NT2/D1 (cell line): ENCODE measurements around the gene GSG1L.

Experiments
- DNase-seq: peaks from one replicate; pipeline ENCODE4 v3.0.0-alpha.2; 2011; ENCODE audit warnings: low read depth, low spot score
- H3K27me3 ChIP-seq: 2 replicates; pipeline ENCODE4 v1.6.0; 2011; ENCODE audit warnings: mild to moderate bottlenecking; ENCODE audit not compliant: insufficient read length, insufficient read depth
- H3K36me3 ChIP-seq: 2 replicates; pipeline ENCODE4 v1.6.1; 2011; ENCODE audit warnings: mild to moderate bottlenecking, low read length, mixed read lengths; ENCODE audit not compliant: insufficient read depth, insufficient read length
- H3K4me1 ChIP-seq: 2 replicates; pipeline ENCODE4 v1.5.1; 2011; ENCODE audit not compliant: insufficient read depth, insufficient read length
- H3K4me3 ChIP-seq: 2 replicates; pipeline ENCODE4 v1.5.1; 2011; ENCODE audit warnings: low read depth; ENCODE audit not compliant: insufficient read length
- H3K9ac ChIP-seq: 2 replicates; pipeline ENCODE4 v1.6.0; 2011; ENCODE audit warnings: low read depth; ENCODE audit not compliant: insufficient read length
- H3K9me3 ChIP-seq: 2 replicates; pipeline ENCODE4 v1.5.1; 2011; ENCODE audit warnings: mild to moderate bottlenecking, low read length; ENCODE audit not compliant: insufficient read depth
- SUZ12 ChIP-seq: IDR thresholded peaks from 2 replicates; pipeline ENCODE4 v1.6.1; 2011; ENCODE audit not compliant: insufficient read length, insufficient read depth; ENCODE audit errors: extremely low read depth
- YY1 ChIP-seq: IDR thresholded peaks from 2 replicates; pipeline ENCODE4 v1.6.1; 2011; ENCODE audit not compliant: insufficient read length, insufficient read depth
- ZNF274 ChIP-seq: IDR thresholded peaks from 2 replicates; pipeline ENCODE4 v1.6.1; 2011; ENCODE audit warnings: mild to moderate bottlenecking, low read depth, low read length

GSG1L gene

GRCh38 chr16:28069971-28070794 is 6.7 kb upstream of the GSG1L start:
- H3K4me3 ChIP-seq, result no peak overlapping the region
- TF ChIP-seq ZNF274 (no peak), YY1 (no peak), SUZ12 (no peak)
- peaks cover 13% of the 10 kb centered on the region for H3K4me1 ChIP-seq
- DNase-seq, result no peak
- no peaks in the 10 kb centered on the region for H3K36me3 ChIP-seq
- H3K27me3 ChIP-seq, result no peaks in the 10 kb centered on the region
- no peaks in the 10 kb centered on the region for H3K9me3 ChIP-seq
- no peak overlapping the region for H3K9ac ChIP-seq

- no peak for DNase-seq
- H3K4me1 ChIP-seq, result peaks cover 13% of the 10 kb centered on the region
- peaks cover 12% of the 10 kb centered on the region for H3K27me3 ChIP-seq
- no peaks in the 10 kb centered on the region for H3K36me3 ChIP-seq
- no peak overlapping the region for H3K4me3 ChIP-seq
- no peaks in the 10 kb centered on the region for H3K9me3 ChIP-seq
- no peak for TF ChIP-seq SUZ12
- TF ChIP-seq YY1, result no peak
- TF ChIP-seq ZNF274, result no peak
- H3K9ac ChIP-seq, result no peak overlapping the region
Observed at GRCh38 chr16:28068976-28069375, 5.5 kb upstream of the GSG1L start.

- Histone ChIP-seq H3K4me3 (no peak overlapping the region), H3K9me3 (no peaks in the 10 kb centered on the region), H3K36me3 (no peaks in the 10 kb centered on the region), H3K9ac (no peak overlapping the region), H3K27me3 (peaks cover 17% of the 10 kb centered on the region), H3K4me1 (peaks cover 13% of the 10 kb centered on the region)
- DNase-seq, result no peak
- TF ChIP-seq ZNF274, result no peak
Observed at GRCh38 chr16:28067604-28068379, 4.3 kb upstream of the GSG1L start.

- no peak for DNase-seq
- TF ChIP-seq SUZ12, result no peak
- TF ChIP-seq ZNF274, result no peak
- no peak for TF ChIP-seq YY1
- no peak overlapping the region for H3K9ac ChIP-seq
- H3K36me3 ChIP-seq, result no peaks in the 10 kb centered on the region
- peaks cover 10% of the 10 kb centered on the region for H3K4me1 ChIP-seq
- no peaks in the 10 kb centered on the region for H3K9me3 ChIP-seq
- peaks cover 40% of the 10 kb centered on the region for H3K27me3 ChIP-seq
- no peak overlapping the region for H3K4me3 ChIP-seq
Observed at GRCh38 chr16:28064706-28065249, 1.3 kb upstream of the GSG1L start.

- peak overlapping the region; percentile 65 for H3K9ac ChIP-seq
- H3K36me3 ChIP-seq, result no peaks in the 10 kb centered on the region
- H3K4me3 ChIP-seq, result peak overlapping the region; percentile 32
- H3K4me1 ChIP-seq, result peaks cover 10% of the 10 kb centered on the region
- TF ChIP-seq YY1 (no peak), SUZ12 (no peak), ZNF274 (no peak)
- H3K9me3 ChIP-seq, result no peaks in the 10 kb centered on the region
- peaks cover 40% of the 10 kb centered on the region for H3K27me3 ChIP-seq
- no peak for DNase-seq
Observed at GRCh38 chr16:28064150-28064549, 636 bp upstream of the GSG1L start.

GRCh38 chr16:28062847-28063521 is 530 bp downstream of the GSG1L start:
- peaks cover 40% of the 10 kb centered on the region for H3K27me3 ChIP-seq
- DNase-seq, result no peak
- peaks cover 13% of the 10 kb centered on the region for H3K4me1 ChIP-seq
- H3K9me3 ChIP-seq, result no peaks in the 10 kb centered on the region
- peak overlapping the region; percentile 65 for H3K4me3 ChIP-seq
- TF ChIP-seq ZNF274 (no peak), YY1 (no peak), SUZ12 (no peak)
- no peaks in the 10 kb centered on the region for H3K36me3 ChIP-seq
- peak overlapping the region; percentile 86 for H3K9ac ChIP-seq
